AG08395 (cell line): Measurements from ENCODE around the gene NSG2.

Source experiments
- DNase-seq: peaks from one replicate; pipeline ENCODE4 v3.0.0; 2012; ENCODE audit warnings: mixed read lengths, low spot score

The NSG2 gene

DNA sequence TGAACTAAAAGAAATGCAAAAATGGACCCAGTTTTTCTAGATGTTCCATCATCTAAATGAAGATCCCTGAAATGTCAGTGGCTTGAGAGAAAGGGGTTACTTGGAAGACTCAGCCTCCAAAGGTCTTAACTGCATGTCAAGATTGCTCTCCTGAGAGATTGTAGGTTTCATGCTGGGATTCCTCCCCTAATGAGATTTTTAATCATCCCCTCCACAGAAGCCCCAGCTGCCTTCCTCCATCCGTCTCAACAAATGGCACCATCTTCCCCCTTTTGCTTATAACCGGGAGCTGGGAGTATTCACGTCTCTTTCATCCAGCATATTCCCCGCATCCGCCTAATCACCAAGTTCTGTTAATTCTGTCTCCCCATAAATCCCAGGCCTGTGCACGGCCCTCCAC is 104.5 kb downstream of the NSG2 start:
- no peak for DNase-seq

DNA sequence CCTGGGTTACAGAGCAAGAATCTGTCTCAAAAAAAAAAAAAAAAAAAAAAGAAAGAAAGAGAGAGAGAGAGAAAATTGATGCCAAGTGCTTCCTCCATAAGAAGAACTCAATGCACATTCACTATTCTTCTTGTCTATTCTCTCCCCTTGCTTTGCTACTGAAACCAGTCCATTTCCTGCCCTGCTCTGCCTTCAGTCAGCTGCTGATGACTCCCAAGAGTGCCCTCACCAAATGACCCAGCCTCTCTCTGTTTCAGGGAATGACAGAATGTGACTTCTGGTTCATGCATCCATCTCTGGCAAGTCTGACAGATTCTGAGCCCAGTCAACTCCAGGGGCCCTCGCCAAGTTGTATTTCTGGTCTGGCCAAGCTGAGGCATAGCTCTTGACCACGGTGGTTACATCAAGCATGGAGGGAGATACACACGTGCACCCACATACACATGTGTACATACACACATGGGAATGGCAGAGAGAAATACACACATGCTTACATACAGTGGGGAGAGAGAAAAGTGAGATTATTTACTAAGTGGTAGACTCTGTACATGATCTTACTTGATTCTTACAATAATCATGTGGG is 106.2 kb downstream of the NSG2 start:
- DNase-seq = no peak

DNA sequence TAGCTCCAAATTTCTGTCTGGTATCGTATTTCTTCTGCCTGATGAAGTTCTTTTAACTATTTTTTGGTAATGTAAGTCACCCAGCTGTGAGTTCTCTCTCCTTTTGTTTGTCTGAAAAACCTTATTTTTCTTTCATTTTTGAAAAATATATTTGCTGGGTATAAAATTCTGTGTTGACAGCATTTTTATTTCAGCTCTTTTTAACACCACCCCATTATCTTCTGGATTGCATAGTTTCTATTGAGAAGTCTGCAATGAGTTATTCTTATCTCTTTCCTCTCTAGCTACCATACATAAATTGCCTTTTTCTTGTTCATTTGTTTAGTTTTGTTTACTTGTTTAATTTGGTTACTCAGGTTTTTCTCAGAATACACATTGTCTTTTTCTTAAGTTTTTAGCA is 109.1 kb downstream of the NSG2 start:
- DNase-seq = no peak

DNA sequence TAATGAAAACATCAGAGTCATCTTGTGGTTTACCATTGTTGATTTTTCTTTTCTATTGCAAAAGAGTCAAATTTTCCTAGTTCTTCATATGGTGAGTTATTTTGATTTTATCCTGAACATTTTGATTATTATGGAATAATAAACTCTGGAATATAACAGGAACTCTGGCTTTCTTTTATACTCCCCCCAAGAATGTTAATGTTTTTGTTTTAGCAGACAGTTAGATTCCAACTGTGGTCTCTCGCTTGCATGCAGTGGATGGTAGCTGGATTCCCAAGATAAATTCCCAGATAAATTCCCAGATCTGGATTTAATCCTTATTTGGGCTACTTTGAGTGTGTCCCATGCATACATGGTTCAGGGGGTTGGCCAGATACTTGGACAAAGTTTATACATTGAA is 109.8 kb downstream of the NSG2 start:
- no peak for DNase-seq

DNA sequence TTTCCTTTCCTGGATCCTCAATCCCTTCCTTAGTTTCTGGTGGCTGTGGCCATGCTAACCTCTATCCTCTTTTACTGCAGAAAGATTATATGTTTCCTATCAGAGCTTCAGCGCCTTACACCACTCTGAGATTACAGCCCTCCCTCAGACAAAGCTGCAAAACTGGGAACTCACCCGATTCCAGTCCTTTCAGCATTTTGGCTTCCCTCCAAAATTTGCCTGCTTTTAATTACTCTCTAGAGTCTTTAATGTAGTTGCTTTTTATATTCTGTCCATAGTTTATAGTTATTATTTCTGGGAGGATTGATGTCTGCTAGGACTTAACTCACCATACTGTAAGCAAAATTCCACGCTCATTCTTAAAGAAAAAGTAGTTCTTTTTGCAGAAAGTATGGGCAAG is 110.2 kb downstream of the NSG2 start:
- DNase-seq = no peak

DNA sequence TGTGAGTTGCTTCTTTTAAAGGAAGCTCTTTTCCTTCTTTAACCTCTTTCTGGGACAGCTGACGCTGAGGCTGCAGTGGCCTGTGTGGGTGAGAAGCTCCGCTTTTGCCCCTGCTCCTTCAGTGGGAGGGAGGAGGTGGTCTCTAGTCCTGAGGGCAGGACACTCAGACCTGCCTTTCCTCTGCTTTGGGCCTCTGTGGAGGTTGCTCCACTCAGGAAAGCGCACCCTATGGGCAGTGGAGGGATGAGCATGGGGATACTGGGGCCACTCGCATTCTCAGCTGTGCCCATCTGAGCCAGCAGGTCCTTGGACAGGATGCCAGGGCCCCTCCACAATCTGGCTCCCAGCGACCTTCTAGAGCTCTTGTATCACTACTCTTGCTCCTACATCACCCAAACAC is 111.5 kb downstream of the NSG2 start:
- DNase-seq = no peak
